CD4-positive, alpha-beta T cell (primary cell): ENCODE results near the gene SNORC. TPM values are rescaled to one million over a fixed set of nuclear protein-coding genes. Genes with fewer than 3 reads are reported as not detected.

ENCODE experiments used
- ATAC-seq: fragments of 200-7000 bp; cut with Tn5 transposase; one replicate; pipeline ENCODE4 v1.10.0; 2022; ENCODE audit warnings: mild to moderate bottlenecking; ENCODE audit not compliant: poor library complexity
- CTCF ChIA-PET: fragments of 350-600 bp; sonication (Branson Sonifier 250); formaldehyde crosslinking; loops from one replicate; lab custom pipeline; 2021; ENCODE audit warnings: antibody characterized with exemption, inconsistent platforms; lab: Charles Lee
- POLR2A ChIA-PET: fragments of 350-600 bp; sonication (Branson Sonifier 250); formaldehyde crosslinking; loops from one replicate; lab custom pipeline; 2021; ENCODE audit warnings: antibody characterized with exemption, inconsistent platforms; lab: Charles Lee
- DNase-seq, 14 experiments: peaks; one replicate each; pipeline ENCODE4 v3.0.0-alpha.2; 2013 to 2020; ENCODE audit warnings: mixed read lengths in 2 of 14
- H3K27ac ChIP-seq, 2 donors: one replicate each; pipeline versions ENCODE4 v1.5.1 to v1.7.0; 2013; ENCODE audit warnings: low read length in 2 of 2, low read depth in 1 of 2, mild to moderate bottlenecking in 1 of 2
- H3K27me3 ChIP-seq, 2 experiments: 1 replicate in 1 of 2; 2 replicates in 1 of 2; pipeline versions ENCODE4 v1.6.1 to v1.7.0; 2013; ENCODE audit warnings: low read length in 2 of 2, control low read depth in 1 of 2, mild to moderate bottlenecking in 1 of 2, moderate library complexity in 1 of 2; ENCODE audit not compliant: insufficient read depth in 2 of 2, control insufficient read depth in 1 of 2
- H3K36me3 ChIP-seq: one replicate; pipeline ENCODE4 v1.6.1; 2013; ENCODE audit warnings: low read length, control low read depth; ENCODE audit not compliant: insufficient read depth
- H3K4me1 ChIP-seq: one replicate; pipeline ENCODE4 v1.6.1; 2013; ENCODE audit warnings: low read length, control low read depth; ENCODE audit not compliant: insufficient read depth
- H3K4me3 ChIP-seq: one replicate; pipeline ENCODE4 v1.5.1; 2013; ENCODE audit warnings: mild to moderate bottlenecking, low read length, moderate library complexity
- H3K9me3 ChIP-seq, 2 experiments: 1 replicate in 1 of 2; 2 replicates in 1 of 2; pipeline versions ENCODE4 v1.6.1 to v1.7.0; 2013; ENCODE audit warnings: low read length in 2 of 2, mild to moderate bottlenecking in 2 of 2, control low read depth in 1 of 2, moderate library complexity in 1 of 2; ENCODE audit not compliant: control insufficient read depth in 1 of 2, insufficient read depth in 1 of 2
- H3K27ac Mint-ChIP-seq: one replicate; pipeline ENCODE4 v1.8.0; 2020; ENCODE audit warnings: mixed read lengths
- H3K27me3 Mint-ChIP-seq: one replicate; pipeline ENCODE4 v1.8.0; 2021; ENCODE audit warnings: mixed read lengths
- H3K36me3 Mint-ChIP-seq: one replicate; pipeline ENCODE4 v1.8.0; 2021; ENCODE audit warnings: low read depth, mixed read lengths
- H3K4me1 Mint-ChIP-seq: one replicate; pipeline ENCODE4 v1.8.0; 2021; ENCODE audit warnings: low read depth, mixed read lengths
- H3K4me3 Mint-ChIP-seq: one replicate; pipeline ENCODE4 v1.8.0; 2020; ENCODE audit warnings: mild to moderate bottlenecking, mixed read lengths
- H3K9me3 Mint-ChIP-seq: one replicate; pipeline ENCODE4 v1.8.0; 2020; ENCODE audit warnings: mixed read lengths
- intact Hi-C, 2 experiments: fragments of 100-400 bp; cut with DNase I in 1 of 2; cut with micrococcal nuclease in 1 of 2; formaldehyde crosslinking; loops; one replicate each; pipeline versions ENCODE4 v1.15.1 to v1.9.0; 2023 to 2025; cut with DNase I, micrococcal nuclease
- total RNA-seq, 174 experiments: library from RNA in 2 of 174; stranded (reverse) in 2 of 174; gene quantifications; one replicate each; pipeline ENCODE4 v1.2.3 and lab custom pipeline; 2021 to 2026
- TF ChIP-seq, protein P1 (sequence below): fragments of 200-600 bp; IDR thresholded peaks from one replicate; pipeline ENCODE4 v1.8.0; 2022; ENCODE audit warnings: antibody characterized with exemption, mild to moderate bottlenecking

SNORC gene
- total RNA-seq, 2 experiments from 2014 or later: 1.2 TPM

DNA sequence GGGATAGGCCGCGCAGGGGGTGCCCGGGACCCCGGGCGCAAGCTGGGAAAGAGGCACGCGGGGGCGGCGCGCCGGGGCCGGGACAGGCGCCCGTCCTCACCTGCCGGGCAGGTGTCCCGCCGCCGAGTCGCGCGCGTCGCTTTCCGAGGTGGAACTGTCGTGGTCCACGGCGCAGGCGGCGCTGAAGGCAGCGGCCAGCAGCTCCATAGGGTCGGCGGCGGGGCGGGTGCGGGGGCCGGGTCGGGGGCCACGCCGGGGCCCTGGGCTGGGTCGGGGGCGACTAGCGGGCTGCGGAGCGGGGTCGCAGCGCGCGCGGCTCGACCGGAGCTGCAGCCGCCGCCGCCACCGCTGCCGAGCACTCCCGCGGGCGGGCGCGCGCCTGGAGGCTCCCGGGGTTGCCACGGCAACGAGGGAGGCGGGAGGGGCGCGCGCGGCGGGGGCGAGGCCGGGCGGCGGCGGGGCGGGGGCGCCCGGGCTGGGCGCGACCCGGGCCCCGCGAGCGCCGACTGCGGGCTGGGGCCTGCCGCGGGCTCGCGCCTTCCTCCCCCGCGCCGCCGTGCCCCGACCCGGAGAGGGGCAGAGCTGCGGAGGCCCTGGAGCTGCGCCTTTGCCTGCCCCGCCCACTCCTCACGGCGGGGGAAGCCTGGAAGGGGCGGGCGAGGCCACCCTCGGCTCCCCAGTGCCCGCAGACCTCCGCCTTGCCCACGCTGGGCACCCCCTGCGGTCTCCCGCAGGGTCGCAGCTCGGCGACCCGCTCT, 57.9 kb downstream of the SNORC start:
- DNase-seq: peak in 3 of 14 experiments; percentile 4 to 31 (median 5)
- H3K27ac ChIP-seq: no peak overlapping the region
- H3K4me3 ChIP-seq: no peak overlapping the region
- POLR2A ChIA-PET: no interaction called here
- peaks cover 16% of the 10 kb centered on the region for H3K4me1 ChIP-seq
- H3K27ac Mint-ChIP-seq: no peak overlapping the region
- CTCF ChIA-PET: no interaction called here
- peaks cover 73% of the 10 kb centered on the region for H3K27me3 Mint-ChIP-seq
- H3K36me3 ChIP-seq: no peaks in the 10 kb centered on the region
- peaks cover 10% of the 10 kb centered on the region for H3K4me1 Mint-ChIP-seq
- H3K36me3 Mint-ChIP-seq: no peaks in the 10 kb centered on the region
- intact Hi-C loops: no loop called here
- no peak for ATAC-seq
- no peaks in the 10 kb centered on the region for H3K9me3 Mint-ChIP-seq
- H3K27me3 ChIP-seq: peaks cover 34 to 62% of the 10 kb centered on the region in 2 experiments
- H3K9me3 ChIP-seq: peaks cover 5 to 12% of the 10 kb centered on the region in 2 experiments
- H3K4me3 Mint-ChIP-seq: no peak overlapping the region
- TF ChIP-seq, protein P1, sequence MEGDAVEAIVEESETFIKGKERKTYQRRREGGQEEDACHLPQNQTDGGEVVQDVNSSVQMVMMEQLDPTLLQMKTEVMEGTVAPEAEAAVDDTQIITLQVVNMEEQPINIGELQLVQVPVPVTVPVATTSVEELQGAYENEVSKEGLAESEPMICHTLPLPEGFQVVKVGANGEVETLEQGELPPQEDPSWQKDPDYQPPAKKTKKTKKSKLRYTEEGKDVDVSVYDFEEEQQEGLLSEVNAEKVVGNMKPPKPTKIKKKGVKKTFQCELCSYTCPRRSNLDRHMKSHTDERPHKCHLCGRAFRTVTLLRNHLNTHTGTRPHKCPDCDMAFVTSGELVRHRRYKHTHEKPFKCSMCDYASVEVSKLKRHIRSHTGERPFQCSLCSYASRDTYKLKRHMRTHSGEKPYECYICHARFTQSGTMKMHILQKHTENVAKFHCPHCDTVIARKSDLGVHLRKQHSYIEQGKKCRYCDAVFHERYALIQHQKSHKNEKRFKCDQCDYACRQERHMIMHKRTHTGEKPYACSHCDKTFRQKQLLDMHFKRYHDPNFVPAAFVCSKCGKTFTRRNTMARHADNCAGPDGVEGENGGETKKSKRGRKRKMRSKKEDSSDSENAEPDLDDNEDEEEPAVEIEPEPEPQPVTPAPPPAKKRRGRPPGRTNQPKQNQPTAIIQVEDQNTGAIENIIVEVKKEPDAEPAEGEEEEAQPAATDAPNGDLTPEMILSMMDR: no peak

Other genes starting within 250 kb of the SNORC start
- not detected for gene EFHD1, start 236.7 kb upstream of the SNORC start, total RNA-seq
- 10 to 100 TPM; 52.5 to 55.5 TPM for gene GIGYF2, start 172.9 kb upstream of the SNORC start, total RNA-seq
- not detected for gene KCNJ13, start 93.7 kb upstream of the SNORC start, total RNA-seq
- not detected for gene NGEF, start 143.0 kb downstream of the SNORC start, total RNA-seq
- not detected for gene NEU2, start 162.4 kb downstream of the SNORC start, total RNA-seq
- gene INPP5D, start 190.1 kb downstream of the SNORC start, total RNA-seq: 100 to 1,000 TPM; 141 to 154 TPM